GM12874 (cell line): ENCODE data around the gene CLTCL1.

Source experiments
- TF ChIP-seq, protein P1 (sequence below): IDR thresholded peaks from 2 replicates; pipeline ENCODE4 v1.5.1; 2011; ENCODE audit warnings: low read depth, mild to moderate bottlenecking, control low read depth, low read length, moderate library complexity; ENCODE audit not compliant: insufficient read depth

The CLTCL1 gene

GRCh38 chr22:19173047-19174035 lies 118.2 kb downstream of the CLTCL1 start:
- TF ChIP-seq, protein P1, sequence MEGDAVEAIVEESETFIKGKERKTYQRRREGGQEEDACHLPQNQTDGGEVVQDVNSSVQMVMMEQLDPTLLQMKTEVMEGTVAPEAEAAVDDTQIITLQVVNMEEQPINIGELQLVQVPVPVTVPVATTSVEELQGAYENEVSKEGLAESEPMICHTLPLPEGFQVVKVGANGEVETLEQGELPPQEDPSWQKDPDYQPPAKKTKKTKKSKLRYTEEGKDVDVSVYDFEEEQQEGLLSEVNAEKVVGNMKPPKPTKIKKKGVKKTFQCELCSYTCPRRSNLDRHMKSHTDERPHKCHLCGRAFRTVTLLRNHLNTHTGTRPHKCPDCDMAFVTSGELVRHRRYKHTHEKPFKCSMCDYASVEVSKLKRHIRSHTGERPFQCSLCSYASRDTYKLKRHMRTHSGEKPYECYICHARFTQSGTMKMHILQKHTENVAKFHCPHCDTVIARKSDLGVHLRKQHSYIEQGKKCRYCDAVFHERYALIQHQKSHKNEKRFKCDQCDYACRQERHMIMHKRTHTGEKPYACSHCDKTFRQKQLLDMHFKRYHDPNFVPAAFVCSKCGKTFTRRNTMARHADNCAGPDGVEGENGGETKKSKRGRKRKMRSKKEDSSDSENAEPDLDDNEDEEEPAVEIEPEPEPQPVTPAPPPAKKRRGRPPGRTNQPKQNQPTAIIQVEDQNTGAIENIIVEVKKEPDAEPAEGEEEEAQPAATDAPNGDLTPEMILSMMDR: no peak

- TF ChIP-seq, protein P1: no peak
These were observed 119.1 kb downstream of the CLTCL1 start for GRCh38 chr22:19172213-19173046.

DNA sequence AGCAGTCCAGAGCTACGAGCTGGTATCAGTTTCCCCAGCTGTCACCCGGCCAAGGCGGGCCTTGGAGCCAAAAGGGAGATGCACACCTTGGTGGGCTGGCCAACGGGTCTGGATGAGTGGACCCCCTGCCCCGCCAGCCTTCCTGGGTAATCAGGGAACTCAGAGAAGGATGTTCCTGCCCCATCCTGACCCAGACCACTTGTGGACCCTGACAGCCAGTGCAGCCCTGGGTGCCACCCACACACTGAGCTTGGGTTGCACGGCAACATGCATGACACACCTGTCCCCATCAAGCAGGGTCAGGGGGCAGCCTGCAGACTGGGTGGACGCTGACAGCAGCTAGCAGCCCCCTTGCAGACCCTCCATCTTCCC lies 121.6 kb downstream of the CLTCL1 start:
- TF ChIP-seq, protein P1: no peak

DNA sequence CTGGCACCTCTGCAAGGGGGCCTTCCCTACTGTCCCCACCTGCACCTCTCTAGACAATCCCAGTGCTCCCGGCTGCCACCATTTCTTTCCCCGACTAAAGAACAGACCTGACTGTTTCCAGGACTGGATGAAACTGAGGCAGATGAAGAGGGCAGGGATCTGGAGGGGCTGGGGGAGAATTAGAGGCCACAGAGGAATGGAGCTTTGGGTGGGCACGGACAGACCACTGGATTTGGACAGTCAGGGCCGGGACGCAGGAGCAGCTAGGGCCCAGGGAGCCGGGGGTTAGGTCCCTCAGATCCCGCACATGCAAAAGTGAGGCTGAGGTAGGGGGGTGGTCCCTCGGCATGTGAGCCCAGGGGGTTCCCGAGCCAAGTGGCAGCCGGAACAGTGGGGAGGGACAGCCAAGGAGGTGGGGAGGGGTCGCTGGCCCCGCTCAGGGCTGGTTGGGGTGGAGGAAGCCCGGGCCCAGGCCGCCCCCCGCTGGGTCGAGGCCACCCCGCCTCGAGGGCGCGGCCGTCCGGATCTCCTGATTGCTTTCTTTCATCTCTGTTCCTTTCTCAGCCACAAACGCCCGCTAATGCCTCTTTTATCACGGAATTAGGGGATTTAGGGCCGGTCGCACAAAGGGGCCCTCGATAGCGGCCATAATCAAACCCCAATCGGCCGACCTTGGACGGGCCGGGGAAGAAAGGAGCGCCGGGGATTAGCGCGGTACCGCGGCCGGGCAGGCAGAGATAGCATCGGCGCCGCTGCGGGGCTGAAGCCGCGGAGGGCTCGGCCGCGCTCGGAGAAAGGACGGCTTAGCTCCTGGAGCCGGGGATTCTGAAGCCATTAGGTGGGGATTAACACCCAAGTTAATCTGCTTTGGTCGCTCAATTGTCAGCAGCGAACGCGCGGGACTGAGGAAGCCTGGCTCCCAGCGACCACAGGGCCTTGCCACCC lies 122.2 kb downstream of the CLTCL1 start:
- TF ChIP-seq, protein P1: no peak

GRCh38 chr22:19168088-19168890 lies 123.2 kb downstream of the CLTCL1 start:
- TF ChIP-seq, protein P1: no peak

DNA sequence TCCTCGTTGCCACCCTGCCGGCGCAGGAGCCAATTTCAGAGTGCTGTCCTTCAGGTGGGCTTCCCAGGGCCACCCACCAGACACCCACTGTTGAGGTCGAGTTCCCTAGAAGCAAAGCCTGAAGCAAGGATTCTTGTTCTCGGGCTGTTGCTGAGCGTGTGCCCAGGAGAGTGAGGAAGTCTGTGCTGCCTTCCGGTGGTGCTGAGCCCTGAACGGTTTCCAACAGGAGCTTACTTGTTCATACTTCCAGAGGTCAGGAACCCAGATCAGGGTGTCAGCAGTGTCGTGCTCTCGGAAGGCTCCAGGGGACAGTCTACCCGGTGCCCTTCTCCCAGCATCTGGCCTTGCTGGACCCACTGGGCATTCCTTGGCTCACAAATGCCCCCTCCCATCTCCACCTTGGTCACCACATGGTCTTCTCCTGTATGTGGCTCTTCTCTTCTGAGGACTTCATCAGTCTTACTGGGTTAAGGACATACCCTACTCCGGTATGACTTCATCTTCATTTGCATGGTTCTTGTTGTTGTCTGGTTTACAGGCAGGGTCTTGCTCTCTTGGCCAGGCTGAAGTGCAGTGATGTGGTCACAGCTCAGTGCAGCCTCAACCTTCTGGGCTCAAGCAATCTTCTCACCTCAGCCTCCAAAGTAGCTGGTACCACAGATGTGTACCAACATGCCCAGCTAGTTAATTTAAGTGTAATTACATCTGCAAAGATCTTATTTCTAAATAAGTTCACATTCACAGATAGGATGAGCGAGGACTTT lies 124.2 kb downstream of the CLTCL1 start:
- TF ChIP-seq, protein P1: no peak
